ENCODE results near the gene STX5. TPM values are rescaled to one million over a fixed set of nuclear protein-coding genes. Genes with fewer than 3 reads are reported as not detected.

Gene STX5
- total and polyA plus RNA-seq, 12 donors = 13.6 to 31.9 (median 19.0) TPM

GRCh38 chr11:62810748-62811147 is 21.1 kb downstream of the STX5 start:
- WGBS, 2 donors = 40 to 41% methylated on average over 1 of the region's 1 CpG
- H3K27ac ChIP-seq = no peak overlapping the region
- peaks cover 0 to 46% (median 3%) of the 10 kb centered on the region in 9 donors for H3K36me3 ChIP-seq
- peaks cover 2 to 24% (median 13%) of the 10 kb centered on the region in 9 donors for H3K4me1 ChIP-seq
- no peaks in the 10 kb centered on the region for H3K9me3 ChIP-seq
- TF ChIP-seq CTCF (IDR thresholded peaks at IDR 0.05) = no peak
- no peak for ATAC-seq
- H3K4me3 ChIP-seq = no peak overlapping the region
- no peak for DNase-seq
- H3K27me3 ChIP-seq = no peaks in the 10 kb centered on the region
- intact Hi-C loops (cut with DNase I) = no loop called here

- peak overlapping the region in 3 of 10 donors; percentile 79 to 88 (median 85) for H3K4me3 ChIP-seq
- ATAC-seq = peak in 7 of 8 donors; percentile 32 to 74 (median 65)
- peak in 1 of 2 donors; percentile 50 for DNase-seq
- intact Hi-C loops (cut with DNase I) = loop anchor here in 1 of 10 donors (2.0 to 5.0 kb wide), 2 partner anchors 24 to 79 kb away; partner anchors contain the start of genes HNRNPUL2 and TTC9C
- TF ChIP-seq CTCF (IDR thresholded peaks at IDR 0.05) = no peak
- H3K9me3 ChIP-seq = no peaks in the 10 kb centered on the region
- whole genome bisulfite sequencing, 2 donors = 42 to 55% methylated on average over 5 of the region's 5 CpGs
- peaks cover 14 to 47% (median 31%) of the 10 kb centered on the region in 9 donors for H3K4me1 ChIP-seq
- peak overlapping the region in 9 of 10 donors; percentile 80 to 95 (median 91) for H3K27ac ChIP-seq
- H3K36me3 ChIP-seq = peaks cover 0 to 34% (median 18%) of the 10 kb centered on the region in 9 donors
- no peaks in the 10 kb centered on the region for H3K27me3 ChIP-seq
Observed at GRCh38 chr11:62806611-62807121, 25.2 kb downstream of the STX5 start.

GRCh38 chr11:62805961-62806441 is 25.9 kb downstream of the STX5 start:
- no peak for TF ChIP-seq CTCF (IDR thresholded peaks at IDR 0.05)
- Histone ChIP-seq H3K4me1 (peaks cover 14 to 47% (median 31%) of the 10 kb centered on the region in 9 donors), H3K4me3 (peak overlapping the region; percentile 26 to 88 (median 82)), H3K9me3 (no peaks in the 10 kb centered on the region), H3K27ac (peak overlapping the region in 9 of 10 donors; percentile 80 to 95 (median 91)), H3K36me3 (peaks cover 0 to 41% (median 24%) of the 10 kb centered on the region in 9 donors), H3K27me3 (no peaks in the 10 kb centered on the region)
- DNase-seq = peak in 1 of 2 donors; percentile 20
- ATAC-seq = peak in 5 of 8 donors; percentile 3 to 19 (median 15)
- intact Hi-C loops (cut with DNase I) = loop anchor here in 2 of 10 donors (2.0 to 5.0 kb wide), 3 partner anchors 25 to 79 kb away; partner anchors contain the start of genes HNRNPUL2 (in 1 of the 2), TTC9C (in 1 of the 2) and WDR74 (in 1 of the 2)
- 17 to 22% methylated on average over 12 of the region's 12 CpGs for WGBS, 2 donors

- Histone ChIP-seq H3K4me3 (peak within 1 kb of the TSS; percentile 36 to 88 (median 82)), H3K27me3 (no peaks in the 10 kb centered on the region), H3K36me3 (peaks cover 0 to 45% (median 31%) of the 10 kb centered on the region in 9 donors), H3K27ac (peak within 1 kb of the TSS; percentile 61 to 95 (median 90)), H3K9me3 (no peaks in the 10 kb centered on the region), H3K4me1 (peaks cover 14 to 47% (median 31%) of the 10 kb centered on the region in 9 donors)
- intact Hi-C loops (cut with DNase I) = loop anchor here in 2 of 10 donors (2.0 to 5.0 kb wide), 2 partner anchors 34 to 78 kb away; partner anchors contain the start of genes HNRNPUL2 (in 1 of the 2), TTC9C (in 1 of the 2) and WDR74 (in 1 of the 2)
- peak; percentile 92 to 97 (median 96) for ATAC-seq
- TF ChIP-seq CTCF (IDR thresholded peaks at IDR 0.05) = peak in 2 of 9 donors; percentile 12 to 25
- WGBS, 2 donors = 0% methylated on average over 66 to 77 of the region's 77 CpGs
- DNase-seq = peak; percentile 94 to 96
Observed at GRCh38 chr11:62805076-62805892, 26.6 kb downstream of the STX5 start, which contains the start of gene NXF1. Gene NXF1, minus strand, starts transcription at chr11:62805440. Its CDS starts 84 bp downstream, at chr11:62805356.

Data from heart right ventricle (tissue), 16 donors.